NCI-H2107 treated with DMSO at 0.1 percent for 48 hours (cell line): ENCODE measurements around the gene SLC13A4.

Source experiments
- DNase-seq: peaks from one replicate; lab custom pipeline; 2025; ENCODE audit not compliant: unreplicated experiment; lab: John Stamatoyannopoulos, UW

SLC13A4 gene

GRCh38 chr7:135721198-135721820 is 6.7 kb downstream of the SLC13A4 start:
- DNase-seq, result no peak

DNA sequence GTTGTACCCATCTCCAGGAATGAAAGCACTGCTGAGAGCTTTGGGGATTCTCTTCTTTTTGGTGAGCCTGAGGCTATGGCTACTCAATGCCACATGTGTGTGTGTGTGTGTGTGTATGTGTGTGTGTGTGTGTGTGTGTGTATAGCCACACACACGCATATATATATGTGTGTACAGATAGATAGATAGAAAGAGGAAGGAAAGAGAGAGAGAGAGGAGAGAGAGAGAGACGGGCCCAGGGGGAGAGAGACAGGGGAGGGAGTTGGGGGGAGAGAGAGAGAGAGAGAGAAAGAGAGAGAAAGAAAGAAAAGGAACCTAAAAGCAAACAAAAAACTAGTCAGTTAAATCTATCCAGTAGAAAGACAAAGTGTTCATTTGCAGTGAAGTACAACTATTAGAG is 8.3 kb downstream of the SLC13A4 start:
- DNase-seq, result no peak

- DNase-seq, result no peak
Measured at GRCh38 chr7:135718794-135719437, 9.1 kb downstream of the SLC13A4 start.

DNA sequence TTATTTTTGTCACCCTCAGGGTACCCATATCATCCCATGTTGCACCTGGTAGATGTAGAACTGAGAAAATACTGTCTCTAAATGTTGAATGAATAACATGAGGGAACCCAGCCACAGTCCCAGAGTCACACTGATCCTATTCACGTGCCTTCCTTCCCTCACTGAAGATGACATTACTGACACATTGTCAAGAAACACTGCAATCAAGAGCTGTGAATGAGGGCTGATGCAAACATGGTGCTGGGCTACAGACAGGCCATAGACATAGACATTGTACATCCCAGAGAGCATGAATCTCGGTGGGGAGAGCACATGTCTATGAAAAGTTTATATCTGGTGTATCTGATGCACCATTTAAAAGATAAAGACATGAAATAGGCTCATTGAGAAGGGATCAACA is 9.8 kb downstream of the SLC13A4 start:
- DNase-seq, result no peak

- no peak for DNase-seq
Measured at GRCh38 chr7:135717693-135718092, 10.3 kb downstream of the SLC13A4 start.

- DNase-seq, result peak; percentile 80
Measured at GRCh38 chr7:135716677-135717238, 11.2 kb downstream of the SLC13A4 start.

- no peak for DNase-seq
Measured at GRCh38 chr7:135715673-135716072, 12.3 kb downstream of the SLC13A4 start.

DNA sequence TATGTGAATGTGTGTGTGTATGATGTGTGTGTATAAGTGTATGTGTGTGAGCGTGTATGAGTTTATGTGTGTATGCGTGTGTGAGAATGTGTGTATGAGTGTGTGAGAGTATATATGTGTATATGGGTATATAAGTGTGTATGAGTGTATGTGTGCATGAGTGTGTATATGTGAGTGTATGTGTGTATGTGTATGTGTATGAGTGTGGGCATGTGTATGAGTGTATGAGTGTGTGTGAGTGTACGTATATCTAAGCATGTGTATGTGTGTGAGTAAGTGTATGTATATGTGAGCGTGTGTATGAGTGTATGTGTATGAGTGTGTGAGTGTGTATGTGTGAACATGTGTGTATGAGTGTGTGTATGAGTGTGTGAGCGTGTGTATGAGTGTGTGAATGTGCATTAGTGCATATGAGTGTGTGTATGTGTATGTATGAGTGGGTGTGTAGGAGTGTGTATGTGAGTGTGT is 12.9 kb downstream of the SLC13A4 start:
- no peak for DNase-seq

DNA sequence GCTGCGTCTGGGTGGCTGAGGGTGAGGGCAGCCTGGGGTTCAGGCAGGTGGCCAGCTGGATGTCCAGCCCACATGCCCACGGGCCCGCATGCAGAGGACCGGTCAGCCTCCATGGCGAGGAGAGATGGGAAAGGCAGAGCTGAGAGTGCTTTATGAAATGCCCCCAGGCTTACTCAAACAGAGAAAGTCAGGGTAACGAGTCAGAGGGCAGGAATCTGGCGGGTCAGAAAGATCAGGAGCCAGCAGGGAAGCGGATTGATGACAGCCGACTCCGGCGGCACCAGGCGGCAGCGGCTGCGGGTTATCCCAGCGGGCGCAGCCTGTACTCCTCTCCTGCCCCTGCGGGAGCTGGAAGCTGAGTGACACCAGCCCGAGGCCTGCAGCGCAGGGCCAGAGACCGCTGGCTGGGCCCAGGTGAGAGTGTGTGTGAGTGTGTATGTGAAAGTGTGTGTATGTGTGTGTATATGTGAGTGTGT is 13.4 kb downstream of the SLC13A4 start:
- DNase-seq, result no peak

- no peak for DNase-seq
Measured at GRCh38 chr7:135713836-135714470, 14.0 kb downstream of the SLC13A4 start.

DNA sequence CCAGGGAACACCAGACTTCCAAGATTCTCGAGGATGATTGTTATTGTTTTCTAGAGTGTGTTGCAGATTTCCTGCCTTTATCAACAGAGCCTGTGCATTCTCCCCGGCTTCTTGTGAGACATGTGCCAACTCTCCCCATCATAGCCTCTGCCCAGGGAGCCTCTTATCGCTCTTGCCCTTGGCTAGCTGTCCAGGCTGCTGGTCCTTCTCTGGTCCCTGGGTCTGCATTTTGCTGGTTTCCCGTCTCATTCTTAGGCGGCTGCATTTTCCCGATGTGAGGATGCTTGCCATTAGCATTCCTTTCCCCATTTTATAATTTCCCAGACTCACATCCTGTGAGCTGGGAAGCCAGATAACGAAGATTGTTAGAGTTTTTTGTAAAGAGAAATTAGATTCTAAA is 15.2 kb downstream of the SLC13A4 start:
- DNase-seq, result no peak

DNA sequence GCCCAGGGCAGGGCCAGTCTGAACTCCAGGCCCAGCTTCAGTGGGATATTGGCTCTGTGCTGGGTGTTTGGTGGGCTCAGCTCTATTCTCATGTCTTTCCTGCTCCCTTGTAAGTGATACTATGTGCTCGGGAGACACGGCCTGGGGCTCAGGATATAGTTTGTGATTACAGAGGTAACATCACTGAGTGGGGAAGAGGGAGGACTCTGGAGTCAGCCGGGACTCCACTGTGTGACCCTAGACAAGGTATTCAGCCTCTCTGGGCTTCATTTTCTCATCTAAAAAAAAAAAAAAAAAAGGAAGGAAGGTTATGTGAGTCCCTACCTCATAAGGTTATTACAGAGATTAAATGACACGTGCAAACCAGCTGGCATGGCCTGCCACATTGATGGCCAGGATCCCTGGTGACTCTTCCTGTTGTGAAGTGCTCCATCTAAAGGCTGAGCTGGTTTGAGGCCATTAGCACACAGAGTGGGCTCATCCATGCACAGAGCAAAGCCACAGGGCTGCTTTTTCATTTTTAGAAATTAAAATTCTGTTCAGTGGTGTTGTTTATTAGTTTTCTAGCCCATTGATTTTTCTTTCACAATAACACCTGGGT is 15.7 kb downstream of the SLC13A4 start:
- DNase-seq, result peak; percentile 67

GRCh38 chr7:135711139-135711469 is 16.9 kb downstream of the SLC13A4 start:
- no peak for DNase-seq

DNA sequence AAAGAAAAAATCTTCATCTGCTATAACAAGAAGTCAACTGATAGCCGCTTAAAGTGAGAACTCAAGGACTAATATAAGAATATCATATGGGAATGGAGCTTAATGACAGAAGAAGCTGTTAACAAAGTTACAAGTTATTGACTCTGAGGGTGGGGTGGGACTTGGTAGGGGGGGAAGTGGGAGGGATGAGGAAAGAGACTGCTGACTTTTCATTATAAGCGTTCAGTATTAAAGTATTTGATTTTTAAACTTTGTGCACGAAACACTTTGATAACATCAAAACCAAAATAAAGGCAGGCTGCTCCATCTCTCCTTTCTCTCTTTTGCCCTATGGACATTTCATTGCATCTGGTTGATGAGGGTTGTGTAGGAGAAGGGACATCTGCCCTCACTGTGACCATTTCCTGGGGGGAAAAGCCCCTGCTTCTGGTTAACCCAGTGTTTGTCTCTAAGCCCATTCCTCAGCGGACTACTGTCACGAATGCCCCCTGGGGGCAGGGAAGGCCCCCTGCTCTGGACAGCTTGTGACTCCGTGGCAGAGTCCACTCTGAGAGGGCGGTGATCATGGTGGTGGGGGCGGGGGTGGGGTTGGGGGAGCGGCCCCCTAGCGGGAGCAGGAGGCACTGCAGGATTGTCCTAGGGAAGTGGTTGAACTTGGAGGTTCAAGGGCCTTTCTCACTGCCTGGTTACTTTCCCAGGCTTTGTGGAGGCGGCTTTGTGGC is 17.4 kb downstream of the SLC13A4 start:
- no peak for DNase-seq

GRCh38 chr7:135709508-135709907 is 18.5 kb downstream of the SLC13A4 start:
- no peak for DNase-seq

GRCh38 chr7:135708041-135708440 is 19.9 kb downstream of the SLC13A4 start:
- no peak for DNase-seq

DNA sequence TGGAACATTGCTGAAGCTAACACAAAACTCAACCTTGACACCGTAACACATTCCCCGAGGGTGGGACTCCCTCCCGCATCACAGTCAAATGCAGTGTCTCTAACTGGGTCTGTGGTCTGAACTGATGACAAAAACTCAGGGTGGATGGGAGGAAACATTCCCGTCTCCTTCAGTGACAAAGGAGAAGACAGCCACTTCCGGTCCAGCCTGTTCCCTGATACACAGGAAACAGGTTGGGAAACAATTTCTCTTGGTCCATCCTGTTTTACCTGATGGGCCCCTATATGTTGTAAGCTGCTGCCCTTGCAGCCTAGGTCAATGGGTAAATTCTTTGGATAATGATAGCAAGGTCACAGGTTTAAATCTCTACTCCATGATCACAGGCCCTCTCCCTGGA is 20.4 kb downstream of the SLC13A4 start:
- no peak for DNase-seq

GRCh38 chr7:135706858-135707569 is 21.0 kb downstream of the SLC13A4 start:
- no peak for DNase-seq

DNA sequence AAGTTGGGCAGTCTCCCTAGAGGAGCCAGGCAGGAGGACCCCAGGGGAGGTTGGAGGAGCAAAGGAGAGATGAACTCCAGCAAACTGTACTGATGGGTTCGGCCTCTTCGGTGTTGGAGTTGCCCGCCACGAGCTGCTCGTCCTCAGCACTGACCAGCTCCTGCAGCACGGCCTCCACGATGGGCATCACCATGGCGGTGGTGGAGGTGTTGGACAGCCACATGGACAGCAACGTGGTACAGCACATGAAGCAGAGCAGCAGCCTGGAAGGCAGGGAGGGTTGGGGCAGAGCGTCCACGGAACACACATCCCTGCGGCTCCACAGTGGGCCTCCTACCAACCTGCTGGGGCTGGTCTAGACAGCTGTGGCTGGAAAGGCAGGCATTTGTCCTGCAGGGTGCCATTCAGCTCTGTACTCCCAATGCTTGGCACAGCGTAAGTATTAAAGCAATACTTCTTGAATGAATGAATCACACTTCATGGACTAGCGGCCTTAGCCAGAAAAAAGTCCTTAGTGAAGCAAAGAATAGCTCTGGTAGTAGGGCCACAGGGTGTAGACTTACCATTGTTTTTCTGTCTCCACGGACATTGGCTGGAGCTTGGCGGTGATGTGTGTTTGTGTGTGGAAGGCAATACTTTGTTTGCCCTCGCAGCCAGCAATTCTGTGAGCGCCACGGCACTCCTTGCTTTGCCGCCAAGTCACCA is 21.8 kb downstream of the SLC13A4 start:
- DNase-seq, result no peak

DNA sequence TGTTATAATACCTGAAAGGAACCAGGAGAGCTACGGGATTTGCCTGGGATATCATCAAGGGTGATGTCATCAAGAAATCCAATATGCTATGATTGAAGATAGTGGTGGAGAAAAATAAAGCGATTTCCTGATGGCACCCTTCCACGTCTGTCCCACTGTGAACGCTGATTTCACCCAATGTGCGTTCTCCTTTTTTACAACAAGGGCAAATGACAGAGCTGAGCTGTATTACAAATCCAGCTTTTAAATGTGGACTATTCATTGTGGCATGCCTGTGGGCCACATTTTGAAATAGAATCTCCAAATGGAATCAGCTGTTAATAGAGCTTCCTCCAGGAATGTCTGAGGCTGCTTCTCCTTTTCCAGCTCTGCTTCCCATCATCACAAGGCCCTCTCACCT is 23.3 kb downstream of the SLC13A4 start:
- DNase-seq, result no peak
